BE2C (cell line): ENCODE results near the gene COG1.

Experiments used
- DNase-seq: peaks from one replicate; pipeline ENCODE4 v3.0.0-alpha.2; 2020
- H3K27me3 ChIP-seq: fragments of 250-450 bp; sonication (Bioruptor Pico); 2 replicates; pipeline ENCODE4 v1.5.1; 2020; ENCODE audit warnings: mild to moderate bottlenecking
- H3K36me3 ChIP-seq: fragments of 250-450 bp; sonication (Bioruptor Pico); 2 replicates; pipeline ENCODE4 v1.5.1; 2020; ENCODE audit warnings: mild to moderate bottlenecking
- H3K4me1 ChIP-seq: fragments of 250-450 bp; sonication (Bioruptor Pico); 2 replicates; pipeline ENCODE4 v1.5.1; 2020
- H3K4me3 ChIP-seq: 2 replicates; pipeline ENCODE4 v1.5.1; 2011; ENCODE audit warnings: low read depth, low read length
- H3K9me3 ChIP-seq: fragments of 250-450 bp; sonication (Bioruptor Pico); 2 replicates; pipeline ENCODE4 v1.5.1; 2020
- CTCF ChIP-seq: IDR thresholded peaks from 2 replicates; pipeline ENCODE4 v1.5.1; 2012; ENCODE audit warnings: mild to moderate bottlenecking, low read depth, low read length

The COG1 gene

GRCh38 chr17:73188011-73188410 is 4.8 kb upstream of the COG1 start:
- H3K36me3 ChIP-seq: peaks cover 1% of the 10 kb centered on the region; the same call in 1 of the 2 replicates
- no peaks in the 10 kb centered on the region for H3K9me3 ChIP-seq
- H3K27me3 ChIP-seq: no peaks in the 10 kb centered on the region
- TF ChIP-seq CTCF: no peak
- peaks cover 5% of the 10 kb centered on the region for H3K4me1 ChIP-seq
- no peak overlapping the region for H3K4me3 ChIP-seq
- no peak for DNase-seq

- DNase-seq: peak; percentile 76
- TF ChIP-seq CTCF: peak; percentile 99
- no peak overlapping the region for H3K4me3 ChIP-seq
These were observed 3.3 kb upstream of the COG1 start for GRCh38 chr17:73189417-73190099.

GRCh38 chr17:73191443-73192205 is 1.2 kb upstream of the COG1 start:
- Histone ChIP-seq H3K4me1 (peaks cover 4% of the 10 kb centered on the region; the same call in 1 of the 2 replicates), H3K4me3 (peak overlapping the region; percentile 87), H3K9me3 (no peaks in the 10 kb centered on the region), H3K27me3 (no peaks in the 10 kb centered on the region), H3K36me3 (peaks cover 7% of the 10 kb centered on the region)
- peak; percentile 79 for TF ChIP-seq CTCF
- DNase-seq: peak; percentile 68

More at GRCh38 chr17:73189417-73190099, 3.3 kb upstream of the COG1 start:
- Histone ChIP-seq H3K9me3 (no peaks in the 10 kb centered on the region), H3K36me3 (peaks cover 4% of the 10 kb centered on the region; the same call in 1 of the 2 replicates), H3K4me1 (peaks cover 3% of the 10 kb centered on the region; the same call in 1 of the 2 replicates), H3K27me3 (no peaks in the 10 kb centered on the region)

DNA sequence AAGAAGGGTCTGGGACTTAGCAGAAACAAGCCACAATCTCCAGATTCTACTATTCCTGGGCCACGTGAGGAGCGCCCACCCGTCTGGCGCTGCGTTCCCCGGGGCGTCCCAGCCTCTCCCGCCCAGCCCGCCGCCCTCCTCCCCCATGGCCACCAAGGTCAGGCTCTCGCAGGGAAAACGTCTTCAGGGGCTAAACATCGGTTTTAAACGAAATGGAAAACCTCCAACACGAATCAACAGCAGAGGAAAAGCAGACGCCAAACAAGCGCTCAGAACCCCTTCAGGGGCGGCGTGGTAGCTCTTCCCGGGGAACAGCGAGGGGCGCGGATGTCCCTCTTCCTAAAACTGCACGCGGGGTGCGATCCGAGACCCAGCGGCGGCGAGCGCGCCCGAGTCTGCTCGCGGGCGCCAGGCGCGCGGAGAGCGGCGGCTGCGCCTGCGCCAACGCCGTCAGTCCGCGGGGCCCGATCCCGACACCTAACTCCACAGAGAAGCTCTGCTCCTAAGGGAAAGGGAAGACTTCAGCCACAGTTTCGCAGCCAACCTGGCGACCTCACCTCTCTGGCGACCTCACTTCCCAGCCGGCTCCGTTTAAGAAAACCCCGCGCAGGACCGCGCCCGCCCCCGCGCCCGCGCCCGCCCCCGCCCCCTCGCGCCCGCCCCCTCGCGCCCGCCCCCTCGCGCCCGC is 505 bp upstream of the COG1 start:
- no peaks in the 10 kb centered on the region for H3K9me3 ChIP-seq
- DNase-seq: peak; percentile 71
- TF ChIP-seq CTCF: no peak
- H3K4me3 ChIP-seq: peak overlapping the region; percentile 87
- peaks cover 6% of the 10 kb centered on the region; the same call in 1 of the 2 replicates for H3K4me1 ChIP-seq
- H3K36me3 ChIP-seq: peaks cover 14% of the 10 kb centered on the region
- no peaks in the 10 kb centered on the region for H3K27me3 ChIP-seq

- TF ChIP-seq CTCF: no peak
- Histone ChIP-seq H3K27me3 (no peaks in the 10 kb centered on the region), H3K36me3 (peaks cover 37% of the 10 kb centered on the region), H3K4me3 (no peak overlapping the region), H3K4me1 (0 out of 2 replicates have a peak, but pooled peaks cover 2% of the 10 kb centered on the region), H3K9me3 (no peaks in the 10 kb centered on the region)
- DNase-seq: no peak
These were observed 1.8 kb downstream of the COG1 start for GRCh38 chr17:73194514-73195222.
